Left ventricle myocardium superior (tissue), 1 donor: ENCODE data around the gene TSLP. TPM values are rescaled to one million over a fixed set of nuclear protein-coding genes. Genes with fewer than 3 reads are reported as not detected.

ENCODE experiments used
- total RNA-seq: library from RNA; stranded (reverse); fragmentation: NEBNext Ultra II Directional; extraction: Animal tissue kit (Norgen Biotek cat#: 25700); gene quantifications from one replicate; pipeline ENCODE4 v1.2.1, GENCODE V29; 2021
- donor health status: DM: no; HTN: yes; CAD: no; lungs with severe emphysema.

TSLP gene
- total RNA-seq, 1 donor from 2014 or later = 7.2 TPM

Other genes starting within 250 kb of the TSLP start
- gene WDR36, start 20.6 kb downstream of the TSLP start, total RNA-seq = 14.5 TPM
- gene CAMK4, start 152.7 kb downstream of the TSLP start, total RNA-seq = 0.10 TPM